HG03575 (cell line): ENCODE data around the gene SYTL3.

Experiments
- ATAC-seq: cut with Tn5 transposase; IDR thresholded peaks from one replicate; pipeline ENCODE4 v1.9.1; 2021; ENCODE audit not compliant: unreplicated experiment, insufficient number of reproducible peaks, low FRiP score; ENCODE audit errors: extremely low read depth

SYTL3 gene

GRCh38 chr6:158707120-158707820 lies 57.4 kb downstream of the SYTL3 start:
- ATAC-seq = no peak

DNA sequence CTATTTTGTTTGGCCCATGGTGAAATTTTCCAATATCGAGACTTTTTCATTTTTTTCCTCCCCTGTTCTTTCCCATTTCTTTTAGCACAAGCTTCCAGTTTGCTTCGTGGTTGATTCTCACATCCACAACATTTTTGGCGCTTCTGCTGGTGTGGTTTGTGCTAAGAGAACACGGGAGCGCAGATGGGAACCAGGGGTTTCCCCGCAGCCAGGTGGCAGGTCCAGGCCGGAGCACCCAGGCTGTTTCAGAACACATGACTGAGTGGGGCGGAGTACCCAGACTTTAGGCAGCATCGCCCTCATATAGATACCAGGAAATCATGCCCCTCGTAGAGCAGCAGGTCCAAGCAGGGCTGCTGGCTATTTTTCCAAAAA lies 58.0 kb downstream of the SYTL3 start:
- ATAC-seq = no peak

DNA sequence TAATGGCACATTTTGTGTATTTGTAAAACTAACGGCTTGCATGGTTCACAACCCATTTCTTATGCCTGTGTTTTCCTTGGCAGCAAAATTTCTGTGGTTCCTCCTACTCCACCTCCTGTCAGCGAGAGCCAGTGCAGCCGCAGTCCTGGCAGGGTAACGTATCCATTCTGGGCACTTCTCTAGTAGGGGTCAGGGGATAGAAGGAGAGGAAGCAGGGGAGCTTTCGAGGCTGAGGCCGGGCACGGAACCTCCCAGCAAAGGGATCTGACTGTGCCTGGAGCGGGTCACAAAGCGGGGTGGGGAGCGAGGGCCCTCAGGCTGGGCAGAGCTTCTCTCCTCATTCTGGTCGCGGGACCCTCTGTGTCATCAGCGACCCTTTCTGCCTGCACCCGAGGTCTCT lies 58.4 kb downstream of the SYTL3 start:
- no peak for ATAC-seq

DNA sequence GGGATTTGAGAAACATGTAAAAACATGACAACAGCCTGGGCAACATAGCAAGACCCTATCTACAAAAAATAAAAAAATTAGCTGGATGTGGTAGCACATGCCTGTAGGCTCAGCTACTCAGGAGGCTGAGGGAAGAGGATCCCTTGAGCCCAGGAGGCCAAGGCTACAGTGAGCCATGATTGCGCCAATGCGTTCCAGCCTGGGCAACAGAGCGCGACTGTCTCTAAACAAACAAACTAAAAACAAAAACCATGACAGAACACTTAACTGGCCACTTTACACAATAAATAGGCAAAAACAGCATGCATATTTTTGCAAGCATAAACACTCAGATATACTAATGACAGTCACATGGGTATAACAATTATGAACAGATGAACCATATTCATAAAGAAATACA lies 60.0 kb downstream of the SYTL3 start:
- no peak for ATAC-seq

- ATAC-seq = no peak
Measured at GRCh38 chr6:158711264-158711663, 61.4 kb downstream of the SYTL3 start.

DNA sequence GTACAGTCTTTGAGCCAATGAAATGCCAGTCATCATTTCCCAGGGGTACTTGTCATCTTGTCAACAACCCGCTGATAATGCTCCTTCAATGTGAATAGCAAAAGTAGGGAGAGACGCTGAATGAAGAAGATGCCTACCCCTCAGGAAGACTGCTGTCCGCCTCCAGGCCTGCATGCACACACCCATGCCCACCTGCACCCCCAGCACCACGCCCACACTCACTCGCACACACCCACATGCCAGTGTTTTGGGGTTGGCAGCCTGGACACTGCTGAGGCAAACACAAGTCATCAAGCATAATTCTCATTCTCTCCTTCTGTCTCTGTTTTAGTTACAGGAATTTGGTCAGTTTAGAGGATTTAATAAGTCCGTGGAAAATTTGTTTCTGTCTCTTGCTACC lies 63.6 kb downstream of the SYTL3 start:
- ATAC-seq = no peak

DNA sequence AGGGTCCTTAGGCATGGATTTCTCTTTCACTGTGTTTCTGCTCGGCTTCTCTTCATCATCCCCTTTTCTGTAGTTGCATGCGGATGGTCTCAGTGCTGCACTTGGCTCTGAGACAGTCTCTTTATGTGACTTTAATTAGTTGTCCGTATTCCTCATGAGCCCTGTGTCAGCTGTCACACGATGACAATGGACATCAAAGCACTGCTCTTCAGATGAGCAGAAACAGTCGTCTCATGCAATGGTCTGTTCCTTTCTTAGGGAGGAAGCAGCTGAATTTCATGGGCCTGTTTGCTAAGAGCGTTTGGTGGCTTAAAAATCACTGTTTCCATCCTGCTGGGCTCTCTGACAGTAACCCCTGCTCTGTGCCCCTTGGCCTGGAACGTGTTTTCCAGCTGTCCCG lies 64.9 kb downstream of the SYTL3 start:
- no peak for ATAC-seq

DNA sequence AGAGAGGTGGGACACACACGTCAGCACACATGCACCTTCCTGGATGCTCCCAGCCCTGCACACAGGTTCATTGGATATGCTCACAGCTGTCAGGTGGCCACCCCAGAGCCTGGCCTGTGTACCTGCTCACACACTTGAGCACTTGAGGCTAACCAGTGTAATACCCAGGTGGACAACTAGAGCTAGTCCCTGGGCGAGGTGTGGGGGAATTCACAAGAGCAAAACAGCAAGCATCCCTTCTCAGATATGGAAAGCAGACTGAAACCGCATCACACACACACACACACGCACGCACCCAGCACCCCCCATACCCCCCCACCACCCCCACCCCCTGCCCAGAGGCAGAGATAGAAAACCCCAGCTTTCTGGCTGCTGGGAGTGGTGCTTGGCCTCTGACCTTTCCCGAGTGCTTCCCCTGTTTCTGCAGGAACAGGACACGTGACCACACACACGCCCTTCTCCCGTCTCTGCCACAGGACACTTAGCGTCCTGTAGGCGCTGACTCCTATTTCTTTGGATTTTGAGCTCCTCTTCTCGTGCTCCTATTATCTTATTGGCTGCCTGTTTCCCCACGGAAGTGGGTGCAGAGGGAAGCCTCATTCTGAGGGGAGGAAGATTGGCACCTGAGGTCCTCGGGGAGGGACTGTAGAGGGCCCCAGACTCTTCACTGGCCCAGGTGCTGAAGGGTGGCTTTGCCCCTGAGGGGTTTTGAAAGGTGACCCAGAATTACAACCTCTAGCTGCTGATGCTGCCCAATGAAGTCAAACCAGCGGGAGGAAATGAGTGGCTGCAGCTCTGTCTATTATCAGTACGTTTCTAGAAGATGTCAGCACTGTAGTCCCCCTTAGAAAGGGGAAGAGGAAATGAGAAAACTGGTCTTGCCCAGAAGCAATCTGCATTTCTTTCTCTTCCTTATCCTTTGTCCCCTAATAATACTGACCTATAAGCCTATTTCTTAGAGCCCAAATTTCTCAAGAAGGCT lies 65.8 kb downstream of the SYTL3 start:
- peak; percentile 43 for ATAC-seq

DNA sequence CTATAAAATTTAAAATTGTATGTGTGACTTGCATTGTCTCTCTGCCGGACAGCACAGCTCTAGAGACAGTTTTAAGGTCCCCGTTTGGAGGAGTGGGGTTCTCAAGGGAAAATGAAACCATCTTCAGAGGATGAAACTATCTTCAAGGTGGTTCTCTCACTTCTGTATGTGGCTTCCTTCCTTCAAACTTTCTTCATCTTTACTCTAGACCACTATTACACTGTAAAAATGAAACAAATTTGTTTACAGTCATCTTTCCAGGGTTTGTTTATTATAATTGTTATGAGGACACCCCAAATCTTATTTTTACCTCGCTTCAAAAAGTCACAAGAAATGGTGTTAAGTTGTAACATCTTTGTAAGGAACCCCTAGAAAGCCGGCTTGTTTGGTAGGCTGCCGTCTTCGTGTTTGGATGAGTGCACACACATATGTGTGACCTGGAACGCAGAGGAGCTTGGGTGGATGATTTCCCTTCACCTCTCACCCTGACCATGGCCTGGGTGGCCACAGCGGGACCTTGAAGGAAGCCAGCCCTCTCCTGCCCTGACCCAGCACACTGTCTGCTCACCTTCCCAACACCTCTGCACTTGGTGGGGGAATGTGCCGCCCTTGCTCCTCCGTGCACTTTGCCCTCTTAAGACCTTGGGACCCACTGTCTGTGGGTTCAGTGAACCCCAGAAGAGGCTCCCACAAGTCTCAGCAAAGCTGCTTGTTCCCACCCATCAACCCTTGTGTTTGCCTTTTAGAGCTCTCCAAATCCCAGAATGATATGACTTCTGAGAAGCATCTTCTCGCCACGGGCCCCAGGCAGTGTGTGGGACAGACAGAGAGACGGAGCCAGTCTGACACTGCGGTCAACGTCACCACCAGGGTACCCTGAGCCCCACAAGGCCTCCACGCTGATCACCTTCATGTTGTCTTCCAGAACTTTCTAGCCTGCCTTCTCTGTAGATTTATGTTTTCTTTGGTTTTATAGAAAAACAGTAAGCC lies 67.8 kb downstream of the SYTL3 start:
- ATAC-seq = peak; percentile 32

DNA sequence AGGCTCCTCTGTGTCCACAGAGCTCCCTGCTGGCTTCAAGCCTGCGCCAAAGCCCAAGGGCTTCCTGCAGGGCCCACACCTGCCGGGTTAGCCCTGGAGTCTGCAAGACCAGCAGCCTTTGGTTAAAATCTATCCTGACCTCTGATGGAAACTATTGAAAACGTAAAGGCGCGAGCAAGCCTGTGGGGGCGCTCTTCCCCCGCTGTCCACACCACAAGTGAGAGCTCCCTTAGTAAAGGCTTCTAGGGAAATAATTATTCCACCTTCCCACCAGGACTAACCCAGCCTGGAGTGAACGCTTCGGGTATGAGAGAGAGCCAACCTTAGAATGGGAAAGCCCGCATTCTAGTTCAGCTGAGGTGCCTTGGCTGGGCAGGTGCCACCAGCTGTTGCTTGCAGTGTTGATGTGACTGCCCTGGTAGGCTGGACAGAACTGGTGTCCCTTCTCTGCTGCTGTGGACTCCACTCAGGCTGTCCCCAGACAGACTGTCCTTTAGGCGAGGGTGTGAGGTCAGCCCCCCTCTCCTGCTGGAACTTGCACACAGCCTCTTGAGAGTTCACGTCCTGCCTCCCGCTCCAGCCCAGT lies 68.7 kb downstream of the SYTL3 start:
- ATAC-seq = no peak

DNA sequence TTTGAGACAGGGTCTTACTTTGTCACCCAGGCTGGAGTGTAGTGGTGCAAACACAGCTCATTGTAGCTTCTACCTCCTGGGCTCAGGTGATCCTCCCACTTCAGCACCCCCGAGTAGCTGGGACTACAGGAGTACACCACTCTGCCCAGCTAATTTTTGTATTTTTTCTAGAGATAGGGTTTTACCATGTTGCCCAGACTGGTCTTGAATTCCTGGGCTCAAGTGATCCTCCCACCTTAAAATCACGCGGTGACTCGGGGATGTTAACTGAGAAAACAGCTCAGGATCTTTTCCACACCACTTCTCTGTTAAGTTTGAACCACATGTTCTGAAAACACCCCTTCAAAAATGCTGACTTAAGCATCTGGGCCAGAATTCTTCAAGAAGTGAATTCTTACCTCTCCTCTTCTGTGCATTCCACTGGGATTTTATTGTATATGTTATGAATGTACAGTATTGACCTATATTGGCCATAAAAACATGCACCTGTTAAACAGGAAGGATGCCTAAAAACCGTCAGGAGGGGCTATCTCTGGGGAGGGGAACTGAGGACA lies 72.4 kb downstream of the SYTL3 start:
- no peak for ATAC-seq

- ATAC-seq = no peak
Measured at GRCh38 chr6:158725704-158726103, 75.8 kb downstream of the SYTL3 start.

GRCh38 chr6:158729906-158730540 lies 80.2 kb downstream of the SYTL3 start:
- no peak for ATAC-seq

DNA sequence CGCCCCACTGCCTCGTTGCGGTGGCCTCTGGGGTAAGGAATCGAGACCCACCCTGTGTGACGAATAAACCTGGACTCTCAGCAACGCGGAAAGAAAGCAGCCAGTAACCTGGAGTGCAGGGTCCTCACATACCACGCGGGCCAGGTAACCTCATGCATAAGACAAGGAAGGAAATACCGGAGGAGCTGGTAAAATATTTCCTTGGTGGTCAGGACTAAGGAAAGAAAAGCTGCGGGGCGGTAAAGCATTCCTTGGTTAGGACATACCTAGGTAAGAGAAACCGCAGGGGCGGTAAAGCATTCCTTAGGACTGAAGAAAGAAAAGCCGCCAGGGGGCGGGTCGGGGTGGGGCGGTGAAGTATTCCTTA lies 80.7 kb downstream of the SYTL3 start:
- ATAC-seq = no peak

- ATAC-seq = no peak
Measured at GRCh38 chr6:158735009-158735408, 85.2 kb downstream of the SYTL3 start.

GRCh38 chr6:158737082-158737709 lies 87.3 kb downstream of the SYTL3 start:
- no peak for ATAC-seq

- no peak for ATAC-seq
Measured at GRCh38 chr6:158737710-158738615, 88.1 kb downstream of the SYTL3 start.
